Measurements from ENCODE around the gene AMOTL2. TPM values are rescaled to one million over a fixed set of nuclear protein-coding genes. Genes with fewer than 3 reads are reported as not detected.

Gene AMOTL2
- total RNA-seq, 1 donor from 2014 or later, result 79.2 TPM

DNA sequence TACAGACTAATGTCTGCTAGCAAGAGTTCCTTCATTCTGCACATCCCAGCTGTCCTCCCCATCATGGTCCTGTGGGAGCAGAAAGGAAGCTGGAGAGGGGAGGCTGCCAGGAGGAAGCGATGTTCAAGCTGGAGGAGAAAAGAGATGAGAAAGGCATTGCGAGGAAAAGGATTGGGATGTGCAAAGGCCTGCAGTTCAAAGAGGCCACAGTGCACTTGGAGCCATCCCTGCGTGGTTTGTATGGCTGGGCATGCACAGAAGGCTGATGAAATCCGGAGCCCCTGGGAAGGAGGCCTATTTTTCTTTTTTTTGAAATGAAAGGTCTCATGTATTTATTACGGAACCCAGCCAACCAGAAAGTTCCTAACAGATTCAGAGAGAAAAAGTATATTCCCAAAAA lies 22.8 kb downstream of the AMOTL2 start:
- Mint-ChIP-seq H3K4me3 (peak overlapping the region; percentile 34), H3K9me3 (peaks cover 11% of the 10 kb centered on the region), H3K27me3 (no peaks in the 10 kb centered on the region), H3K27ac (peak overlapping the region; percentile 91), H3K4me1 (ENCODE audit: unreplicated experiment) (peaks cover 35% of the 10 kb centered on the region), H3K36me3 (peaks cover 26% of the 10 kb centered on the region)
- DNase-seq (ENCODE audit: extremely low spot score, unreplicated experiment), result no peak
- TF ChIP-seq, protein P1, sequence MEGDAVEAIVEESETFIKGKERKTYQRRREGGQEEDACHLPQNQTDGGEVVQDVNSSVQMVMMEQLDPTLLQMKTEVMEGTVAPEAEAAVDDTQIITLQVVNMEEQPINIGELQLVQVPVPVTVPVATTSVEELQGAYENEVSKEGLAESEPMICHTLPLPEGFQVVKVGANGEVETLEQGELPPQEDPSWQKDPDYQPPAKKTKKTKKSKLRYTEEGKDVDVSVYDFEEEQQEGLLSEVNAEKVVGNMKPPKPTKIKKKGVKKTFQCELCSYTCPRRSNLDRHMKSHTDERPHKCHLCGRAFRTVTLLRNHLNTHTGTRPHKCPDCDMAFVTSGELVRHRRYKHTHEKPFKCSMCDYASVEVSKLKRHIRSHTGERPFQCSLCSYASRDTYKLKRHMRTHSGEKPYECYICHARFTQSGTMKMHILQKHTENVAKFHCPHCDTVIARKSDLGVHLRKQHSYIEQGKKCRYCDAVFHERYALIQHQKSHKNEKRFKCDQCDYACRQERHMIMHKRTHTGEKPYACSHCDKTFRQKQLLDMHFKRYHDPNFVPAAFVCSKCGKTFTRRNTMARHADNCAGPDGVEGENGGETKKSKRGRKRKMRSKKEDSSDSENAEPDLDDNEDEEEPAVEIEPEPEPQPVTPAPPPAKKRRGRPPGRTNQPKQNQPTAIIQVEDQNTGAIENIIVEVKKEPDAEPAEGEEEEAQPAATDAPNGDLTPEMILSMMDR (conservative IDR thresholded peaks at IDR 0.05), result no peak

DNA sequence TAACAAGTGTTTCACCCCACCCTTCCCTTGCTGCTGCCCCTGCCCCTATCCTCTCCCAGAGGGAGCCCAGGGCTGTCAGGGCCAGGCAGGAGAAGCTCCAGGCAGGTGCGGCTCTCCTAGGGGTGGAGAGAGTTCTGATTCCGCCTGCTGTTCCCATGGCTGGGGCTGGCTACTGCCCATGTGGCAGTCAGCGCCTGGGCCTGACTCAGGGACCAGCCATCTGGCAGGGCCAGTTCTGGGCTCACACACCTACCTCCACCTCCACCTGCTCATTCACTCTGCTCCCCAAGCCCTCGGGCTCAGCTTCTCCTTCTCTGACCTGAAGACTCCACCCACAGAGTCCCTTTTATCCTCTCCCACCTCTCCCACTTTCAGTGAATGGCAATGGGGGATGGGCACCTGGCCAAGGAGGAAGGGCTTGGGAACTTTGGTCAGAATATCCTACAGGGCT lies 23.4 kb downstream of the AMOTL2 start:
- H3K4me1 Mint-ChIP-seq (ENCODE audit: unreplicated experiment), result peaks cover 32% of the 10 kb centered on the region
- H3K27me3 Mint-ChIP-seq, result no peaks in the 10 kb centered on the region
- DNase-seq (ENCODE audit: extremely low spot score, unreplicated experiment), result no peak
- H3K9me3 Mint-ChIP-seq, result peaks cover 13% of the 10 kb centered on the region
- peak overlapping the region; percentile 34 for H3K4me3 Mint-ChIP-seq
- peaks cover 23% of the 10 kb centered on the region for H3K36me3 Mint-ChIP-seq
- peak overlapping the region; percentile 91 for H3K27ac Mint-ChIP-seq
- TF ChIP-seq, protein P1 (conservative IDR thresholded peaks at IDR 0.05), result no peak

DNA sequence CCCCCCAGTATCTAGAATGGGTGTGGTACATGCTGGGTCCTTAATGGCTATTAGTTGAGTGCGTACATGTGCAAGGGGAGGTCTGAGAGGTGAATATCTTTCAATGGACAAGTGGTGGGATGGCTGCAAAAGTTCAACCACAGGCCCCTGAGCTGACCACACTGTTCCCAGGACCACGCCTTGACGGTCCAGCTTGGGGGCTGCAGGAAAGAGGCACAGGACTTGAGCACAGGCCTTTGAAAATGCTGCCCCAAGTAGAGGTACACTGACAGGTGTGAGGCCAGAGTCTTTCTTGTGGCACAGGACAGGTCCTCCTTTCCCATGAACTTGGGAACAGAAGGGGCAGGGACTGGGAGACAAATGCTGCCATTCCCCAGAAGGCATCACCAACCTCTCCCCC lies 24.0 kb downstream of the AMOTL2 start:
- Mint-ChIP-seq H3K4me3 (no peak overlapping the region), H3K9me3 (peaks cover 14% of the 10 kb centered on the region), H3K36me3 (peaks cover 21% of the 10 kb centered on the region), H3K27ac (peak overlapping the region; percentile 91), H3K27me3 (no peaks in the 10 kb centered on the region), H3K4me1 (ENCODE audit: unreplicated experiment) (peaks cover 30% of the 10 kb centered on the region)
- no peak for DNase-seq (ENCODE audit: extremely low spot score, unreplicated experiment)
- TF ChIP-seq, protein P1 (conservative IDR thresholded peaks at IDR 0.05), result no peak

DNA sequence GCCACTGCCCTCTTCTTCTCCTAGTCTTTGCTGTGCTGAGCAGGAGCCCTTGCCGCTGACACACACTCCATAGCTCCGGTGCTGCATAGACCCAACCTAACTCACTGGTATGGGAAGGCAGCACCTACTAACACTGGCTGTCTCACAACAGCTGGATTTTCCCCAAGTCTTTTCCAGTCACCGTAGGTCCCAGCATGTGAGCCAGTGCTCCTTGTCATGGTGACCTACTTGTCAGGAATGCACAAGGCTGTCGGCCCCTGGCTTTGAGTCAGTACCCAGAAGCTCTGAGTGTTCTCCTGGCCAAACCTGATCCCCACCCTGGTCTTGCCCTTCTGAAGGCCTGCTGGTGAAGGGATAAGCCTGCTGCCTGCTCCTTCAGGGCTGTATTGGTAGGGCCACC lies 25.7 kb downstream of the AMOTL2 start:
- TF ChIP-seq, protein P1 (conservative IDR thresholded peaks at IDR 0.05), result no peak
- no peak for DNase-seq (ENCODE audit: extremely low spot score, unreplicated experiment)
- Mint-ChIP-seq H3K4me1 (ENCODE audit: unreplicated experiment) (peaks cover 20% of the 10 kb centered on the region), H3K36me3 (peaks cover 11% of the 10 kb centered on the region), H3K9me3 (peaks cover 17% of the 10 kb centered on the region), H3K27me3 (no peaks in the 10 kb centered on the region), H3K4me3 (no peak overlapping the region), H3K27ac (no peak overlapping the region)

DNA sequence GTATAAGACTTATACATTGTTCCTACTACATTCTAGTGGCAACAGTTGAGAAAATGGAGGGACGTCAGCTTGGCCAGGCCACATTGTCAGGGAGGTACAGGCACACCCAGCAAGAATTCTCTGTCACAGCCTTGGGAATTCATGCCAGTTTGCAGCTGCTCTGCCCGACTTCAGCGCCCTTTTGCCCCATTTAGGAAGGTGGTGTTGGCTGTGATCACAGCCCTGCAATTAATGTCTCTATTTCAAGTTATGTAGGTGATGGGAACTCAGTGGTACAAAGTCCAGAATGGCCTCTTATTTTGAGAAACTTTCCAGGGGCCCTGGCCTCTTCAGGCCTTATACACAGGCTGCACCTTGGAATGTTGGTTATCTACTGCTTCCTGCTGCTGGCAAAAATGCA lies 26.7 kb downstream of the AMOTL2 start:
- H3K27ac Mint-ChIP-seq, result no peak overlapping the region
- no peaks in the 10 kb centered on the region for H3K27me3 Mint-ChIP-seq
- peaks cover 12% of the 10 kb centered on the region for H3K4me1 Mint-ChIP-seq (ENCODE audit: unreplicated experiment)
- H3K9me3 Mint-ChIP-seq, result peaks cover 17% of the 10 kb centered on the region
- DNase-seq (ENCODE audit: extremely low spot score, unreplicated experiment), result no peak
- H3K36me3 Mint-ChIP-seq, result peaks cover 11% of the 10 kb centered on the region
- TF ChIP-seq, protein P1 (conservative IDR thresholded peaks at IDR 0.05), result no peak
- no peak overlapping the region for H3K4me3 Mint-ChIP-seq

DNA sequence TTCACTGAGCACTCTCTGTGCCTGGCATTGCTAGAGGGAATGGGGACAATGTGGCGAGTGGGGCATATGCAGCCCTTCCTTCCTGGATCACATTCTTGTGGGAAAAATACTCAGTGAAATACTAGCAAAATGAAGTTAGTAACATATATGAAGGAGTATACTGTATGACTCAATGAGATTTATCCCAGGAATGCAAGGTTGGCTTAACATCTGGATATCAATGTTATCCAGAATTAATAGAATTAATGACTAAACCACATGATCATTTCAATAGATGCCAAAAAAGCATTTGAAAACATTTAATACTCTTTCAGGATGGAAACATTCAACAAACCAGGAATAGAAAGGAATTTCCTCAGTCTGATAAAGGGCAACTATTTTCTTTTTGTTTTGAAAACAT lies 27.5 kb downstream of the AMOTL2 start:
- H3K36me3 Mint-ChIP-seq, result peaks cover 6% of the 10 kb centered on the region

More for the DNA sequence above, 27.5 kb downstream of the AMOTL2 start:
- H3K4me1 Mint-ChIP-seq (ENCODE audit: unreplicated experiment), result peaks cover 10% of the 10 kb centered on the region
- no peak for DNase-seq (ENCODE audit: extremely low spot score, unreplicated experiment)
- H3K9me3 Mint-ChIP-seq, result peaks cover 19% of the 10 kb centered on the region
- no peak overlapping the region for H3K27ac Mint-ChIP-seq
- H3K4me3 Mint-ChIP-seq, result no peak overlapping the region
- no peaks in the 10 kb centered on the region for H3K27me3 Mint-ChIP-seq
- TF ChIP-seq, protein P1 (conservative IDR thresholded peaks at IDR 0.05), result no peak

All from type B pancreatic cell (in vitro differentiated cells).